Measurements from ENCODE around the gene TMEM163. TPM values are rescaled to one million over a fixed set of nuclear protein-coding genes. Genes with fewer than 3 reads are reported as not detected.

TMEM163 gene
- total RNA-seq, 1 experiment from 2014 or later: 0.94 TPM

DNA sequence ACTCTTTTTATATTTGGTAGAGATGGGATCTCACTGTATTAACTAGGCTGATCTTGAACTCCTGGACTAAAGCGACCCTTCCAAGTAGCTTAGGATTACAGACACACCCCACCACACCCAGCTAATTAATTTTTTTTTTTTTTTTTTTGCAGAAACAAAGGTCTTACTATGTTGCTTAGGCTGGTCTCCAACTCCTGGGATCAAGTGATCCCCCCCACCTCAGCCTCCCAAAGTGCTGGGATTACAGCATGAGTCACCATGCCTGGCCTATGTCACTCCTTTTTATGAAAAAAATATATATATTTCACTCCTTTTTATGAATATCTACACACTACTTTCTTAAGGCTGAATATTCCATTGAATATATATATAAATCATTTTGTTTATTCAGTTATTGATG is 302.2 kb downstream of the TMEM163 start:
- Mint-ChIP-seq H3K4me3 (no peak overlapping the region), H3K4me1 (peaks cover 13% of the 10 kb centered on the region), H3K36me3 (no peaks in the 10 kb centered on the region), H3K27me3 (ENCODE audit: low read depth) (no peaks in the 10 kb centered on the region), H3K27ac (no peak overlapping the region), H3K9me3 (no peaks in the 10 kb centered on the region)
- DNase-seq (ENCODE audit: low spot score) (no peak), ATAC-seq (no peak)
- CTCF ChIA-PET: interaction anchor here (0.6 kb wide), 1 partner anchor 34 kb away, joined by 3 read pairs; no protein-coding TSS in a partner anchor
- POLR2A ChIA-PET: interaction anchor here (0.6 kb wide), 1 partner anchor 68 kb away, joined by 3 read pairs; no protein-coding TSS in a partner anchor
- no peak for TF ChIP-seq FOXJ3 (CRISPR knock-in tag; IDR thresholded peaks at IDR 0.05; ENCODE audit: borderline replicate concordance)
- no peak for TF ChIP-seq GRHL2 (CRISPR knock-in tag; IDR thresholded peaks at IDR 0.05; ENCODE audit: insufficient replicate concordance, severe bottlenecking)
- no peak for TF ChIP-seq ZNF263 (CRISPR knock-in tag; IDR thresholded peaks at IDR 0.05; ENCODE audit: low read depth)
- TF ChIP-seq, protein P1, sequence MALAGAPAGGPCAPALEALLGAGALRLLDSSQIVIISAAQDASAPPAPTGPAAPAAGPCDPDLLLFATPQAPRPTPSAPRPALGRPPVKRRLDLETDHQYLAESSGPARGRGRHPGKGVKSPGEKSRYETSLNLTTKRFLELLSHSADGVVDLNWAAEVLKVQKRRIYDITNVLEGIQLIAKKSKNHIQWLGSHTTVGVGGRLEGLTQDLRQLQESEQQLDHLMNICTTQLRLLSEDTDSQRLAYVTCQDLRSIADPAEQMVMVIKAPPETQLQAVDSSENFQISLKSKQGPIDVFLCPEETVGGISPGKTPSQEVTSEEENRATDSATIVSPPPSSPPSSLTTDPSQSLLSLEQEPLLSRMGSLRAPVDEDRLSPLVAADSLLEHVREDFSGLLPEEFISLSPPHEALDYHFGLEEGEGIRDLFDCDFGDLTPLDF (CRISPR knock-in tag; IDR thresholded peaks at IDR 0.05): no peak
- TF ChIP-seq, protein P2, sequence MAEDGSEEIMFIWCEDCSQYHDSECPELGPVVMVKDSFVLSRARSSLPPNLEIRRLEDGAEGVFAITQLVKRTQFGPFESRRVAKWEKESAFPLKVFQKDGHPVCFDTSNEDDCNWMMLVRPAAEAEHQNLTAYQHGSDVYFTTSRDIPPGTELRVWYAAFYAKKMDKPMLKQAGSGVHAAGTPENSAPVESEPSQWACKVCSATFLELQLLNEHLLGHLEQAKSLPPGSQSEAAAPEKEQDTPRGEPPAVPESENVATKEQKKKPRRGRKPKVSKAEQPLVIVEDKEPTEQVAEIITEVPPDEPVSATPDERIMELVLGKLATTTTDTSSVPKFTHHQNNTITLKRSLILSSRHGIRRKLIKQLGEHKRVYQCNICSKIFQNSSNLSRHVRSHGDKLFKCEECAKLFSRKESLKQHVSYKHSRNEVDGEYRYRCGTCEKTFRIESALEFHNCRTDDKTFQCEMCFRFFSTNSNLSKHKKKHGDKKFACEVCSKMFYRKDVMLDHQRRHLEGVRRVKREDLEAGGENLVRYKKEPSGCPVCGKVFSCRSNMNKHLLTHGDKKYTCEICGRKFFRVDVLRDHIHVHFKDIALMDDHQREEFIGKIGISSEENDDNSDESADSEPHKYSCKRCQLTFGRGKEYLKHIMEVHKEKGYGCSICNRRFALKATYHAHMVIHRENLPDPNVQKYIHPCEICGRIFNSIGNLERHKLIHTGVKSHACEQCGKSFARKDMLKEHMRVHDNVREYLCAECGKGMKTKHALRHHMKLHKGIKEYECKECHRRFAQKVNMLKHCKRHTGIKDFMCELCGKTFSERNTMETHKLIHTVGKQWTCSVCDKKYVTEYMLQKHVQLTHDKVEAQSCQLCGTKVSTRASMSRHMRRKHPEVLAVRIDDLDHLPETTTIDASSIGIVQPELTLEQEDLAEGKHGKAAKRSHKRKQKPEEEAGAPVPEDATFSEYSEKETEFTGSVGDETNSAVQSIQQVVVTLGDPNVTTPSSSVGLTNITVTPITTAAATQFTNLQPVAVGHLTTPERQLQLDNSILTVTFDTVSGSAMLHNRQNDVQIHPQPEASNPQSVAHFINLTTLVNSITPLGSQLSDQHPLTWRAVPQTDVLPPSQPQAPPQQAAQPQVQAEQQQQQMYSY (CRISPR knock-in tag; IDR thresholded peaks at IDR 0.05): no peak
- TF ChIP-seq, protein P3, sequence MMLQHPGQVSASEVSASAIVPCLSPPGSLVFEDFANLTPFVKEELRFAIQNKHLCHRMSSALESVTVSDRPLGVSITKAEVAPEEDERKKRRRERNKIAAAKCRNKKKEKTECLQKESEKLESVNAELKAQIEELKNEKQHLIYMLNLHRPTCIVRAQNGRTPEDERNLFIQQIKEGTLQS (CRISPR knock-in tag; conservative IDR thresholded peaks at IDR 0.05): no peak
- no peak for TF ChIP-seq NR1H2 (CRISPR knock-in tag; IDR thresholded peaks at IDR 0.05)
- no peak for TF ChIP-seq PRRX2 (CRISPR knock-in tag; IDR thresholded peaks at IDR 0.05)

DNA sequence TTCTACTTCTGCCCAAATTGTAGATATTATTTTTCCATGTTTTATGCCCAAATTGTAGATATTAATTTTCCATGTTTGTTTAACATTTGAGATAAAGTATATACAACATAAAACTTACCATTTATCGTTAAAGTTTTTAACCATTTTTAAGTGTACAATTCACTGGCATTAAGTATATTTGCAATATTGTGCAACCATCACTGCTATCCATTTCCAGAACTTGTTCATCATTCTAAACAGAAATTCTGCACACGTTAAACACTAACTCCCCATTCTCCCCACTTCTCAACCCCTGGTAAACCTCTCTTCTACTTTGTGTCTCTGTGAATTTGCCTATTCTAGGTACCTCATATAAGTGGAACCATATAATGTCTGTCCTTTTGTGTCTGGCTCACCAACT is 302.8 kb downstream of the TMEM163 start:
- Mint-ChIP-seq H3K27ac (no peak overlapping the region), H3K9me3 (no peaks in the 10 kb centered on the region), H3K4me3 (no peak overlapping the region), H3K27me3 (ENCODE audit: low read depth) (no peaks in the 10 kb centered on the region), H3K4me1 (peaks cover 18% of the 10 kb centered on the region), H3K36me3 (no peaks in the 10 kb centered on the region)
- ChIA-PET POLR2A (interaction anchor here (0.6 kb wide), 1 partner anchor 68 kb away, joined by 3 read pairs; no protein-coding TSS in a partner anchor), CTCF (interaction anchor here (0.6 to 0.8 kb wide), 2 partner anchors 34 to 35 kb away, joined by 3 read pairs; no protein-coding TSS in a partner anchor)
- DNase-seq (ENCODE audit: low spot score) (no peak), ATAC-seq (no peak)
- TF ChIP-seq, protein P4, sequence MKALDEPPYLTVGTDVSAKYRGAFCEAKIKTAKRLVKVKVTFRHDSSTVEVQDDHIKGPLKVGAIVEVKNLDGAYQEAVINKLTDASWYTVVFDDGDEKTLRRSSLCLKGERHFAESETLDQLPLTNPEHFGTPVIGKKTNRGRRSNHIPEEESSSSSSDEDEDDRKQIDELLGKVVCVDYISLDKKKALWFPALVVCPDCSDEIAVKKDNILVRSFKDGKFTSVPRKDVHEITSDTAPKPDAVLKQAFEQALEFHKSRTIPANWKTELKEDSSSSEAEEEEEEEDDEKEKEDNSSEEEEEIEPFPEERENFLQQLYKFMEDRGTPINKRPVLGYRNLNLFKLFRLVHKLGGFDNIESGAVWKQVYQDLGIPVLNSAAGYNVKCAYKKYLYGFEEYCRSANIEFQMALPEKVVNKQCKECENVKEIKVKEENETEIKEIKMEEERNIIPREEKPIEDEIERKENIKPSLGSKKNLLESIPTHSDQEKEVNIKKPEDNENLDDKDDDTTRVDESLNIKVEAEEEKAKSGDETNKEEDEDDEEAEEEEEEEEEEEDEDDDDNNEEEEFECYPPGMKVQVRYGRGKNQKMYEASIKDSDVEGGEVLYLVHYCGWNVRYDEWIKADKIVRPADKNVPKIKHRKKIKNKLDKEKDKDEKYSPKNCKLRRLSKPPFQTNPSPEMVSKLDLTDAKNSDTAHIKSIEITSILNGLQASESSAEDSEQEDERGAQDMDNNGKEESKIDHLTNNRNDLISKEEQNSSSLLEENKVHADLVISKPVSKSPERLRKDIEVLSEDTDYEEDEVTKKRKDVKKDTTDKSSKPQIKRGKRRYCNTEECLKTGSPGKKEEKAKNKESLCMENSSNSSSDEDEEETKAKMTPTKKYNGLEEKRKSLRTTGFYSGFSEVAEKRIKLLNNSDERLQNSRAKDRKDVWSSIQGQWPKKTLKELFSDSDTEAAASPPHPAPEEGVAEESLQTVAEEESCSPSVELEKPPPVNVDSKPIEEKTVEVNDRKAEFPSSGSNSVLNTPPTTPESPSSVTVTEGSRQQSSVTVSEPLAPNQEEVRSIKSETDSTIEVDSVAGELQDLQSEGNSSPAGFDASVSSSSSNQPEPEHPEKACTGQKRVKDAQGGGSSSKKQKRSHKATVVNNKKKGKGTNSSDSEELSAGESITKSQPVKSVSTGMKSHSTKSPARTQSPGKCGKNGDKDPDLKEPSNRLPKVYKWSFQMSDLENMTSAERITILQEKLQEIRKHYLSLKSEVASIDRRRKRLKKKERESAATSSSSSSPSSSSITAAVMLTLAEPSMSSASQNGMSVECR (CRISPR knock-in tag; IDR thresholded peaks at IDR 0.05; ENCODE audit: borderline replicate concordance): no peak
- TF ChIP-seq, protein P5, sequence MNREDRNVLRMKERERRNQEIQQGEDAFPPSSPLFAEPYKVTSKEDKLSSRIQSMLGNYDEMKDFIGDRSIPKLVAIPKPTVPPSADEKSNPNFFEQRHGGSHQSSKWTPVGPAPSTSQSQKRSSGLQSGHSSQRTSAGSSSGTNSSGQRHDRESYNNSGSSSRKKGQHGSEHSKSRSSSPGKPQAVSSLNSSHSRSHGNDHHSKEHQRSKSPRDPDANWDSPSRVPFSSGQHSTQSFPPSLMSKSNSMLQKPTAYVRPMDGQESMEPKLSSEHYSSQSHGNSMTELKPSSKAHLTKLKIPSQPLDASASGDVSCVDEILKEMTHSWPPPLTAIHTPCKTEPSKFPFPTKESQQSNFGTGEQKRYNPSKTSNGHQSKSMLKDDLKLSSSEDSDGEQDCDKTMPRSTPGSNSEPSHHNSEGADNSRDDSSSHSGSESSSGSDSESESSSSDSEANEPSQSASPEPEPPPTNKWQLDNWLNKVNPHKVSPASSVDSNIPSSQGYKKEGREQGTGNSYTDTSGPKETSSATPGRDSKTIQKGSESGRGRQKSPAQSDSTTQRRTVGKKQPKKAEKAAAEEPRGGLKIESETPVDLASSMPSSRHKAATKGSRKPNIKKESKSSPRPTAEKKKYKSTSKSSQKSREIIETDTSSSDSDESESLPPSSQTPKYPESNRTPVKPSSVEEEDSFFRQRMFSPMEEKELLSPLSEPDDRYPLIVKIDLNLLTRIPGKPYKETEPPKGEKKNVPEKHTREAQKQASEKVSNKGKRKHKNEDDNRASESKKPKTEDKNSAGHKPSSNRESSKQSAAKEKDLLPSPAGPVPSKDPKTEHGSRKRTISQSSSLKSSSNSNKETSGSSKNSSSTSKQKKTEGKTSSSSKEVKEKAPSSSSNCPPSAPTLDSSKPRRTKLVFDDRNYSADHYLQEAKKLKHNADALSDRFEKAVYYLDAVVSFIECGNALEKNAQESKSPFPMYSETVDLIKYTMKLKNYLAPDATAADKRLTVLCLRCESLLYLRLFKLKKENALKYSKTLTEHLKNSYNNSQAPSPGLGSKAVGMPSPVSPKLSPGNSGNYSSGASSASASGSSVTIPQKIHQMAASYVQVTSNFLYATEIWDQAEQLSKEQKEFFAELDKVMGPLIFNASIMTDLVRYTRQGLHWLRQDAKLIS (CRISPR knock-in tag; IDR thresholded peaks at IDR 0.05; ENCODE audit: borderline replicate concordance): no peak
- no peak for TF ChIP-seq MYBL2 (CRISPR knock-in tag; IDR thresholded peaks at IDR 0.05)
- no peak for TF ChIP-seq ELF4 (CRISPR knock-in tag; IDR thresholded peaks at IDR 0.05; ENCODE audit: low read depth)
- TF ChIP-seq GRHL2 (CRISPR knock-in tag; IDR thresholded peaks at IDR 0.05; ENCODE audit: insufficient replicate concordance, severe bottlenecking): no peak
- TF ChIP-seq TP53 (CRISPR knock-in tag; IDR thresholded peaks at IDR 0.05): no peak
- TF ChIP-seq, protein P6, sequence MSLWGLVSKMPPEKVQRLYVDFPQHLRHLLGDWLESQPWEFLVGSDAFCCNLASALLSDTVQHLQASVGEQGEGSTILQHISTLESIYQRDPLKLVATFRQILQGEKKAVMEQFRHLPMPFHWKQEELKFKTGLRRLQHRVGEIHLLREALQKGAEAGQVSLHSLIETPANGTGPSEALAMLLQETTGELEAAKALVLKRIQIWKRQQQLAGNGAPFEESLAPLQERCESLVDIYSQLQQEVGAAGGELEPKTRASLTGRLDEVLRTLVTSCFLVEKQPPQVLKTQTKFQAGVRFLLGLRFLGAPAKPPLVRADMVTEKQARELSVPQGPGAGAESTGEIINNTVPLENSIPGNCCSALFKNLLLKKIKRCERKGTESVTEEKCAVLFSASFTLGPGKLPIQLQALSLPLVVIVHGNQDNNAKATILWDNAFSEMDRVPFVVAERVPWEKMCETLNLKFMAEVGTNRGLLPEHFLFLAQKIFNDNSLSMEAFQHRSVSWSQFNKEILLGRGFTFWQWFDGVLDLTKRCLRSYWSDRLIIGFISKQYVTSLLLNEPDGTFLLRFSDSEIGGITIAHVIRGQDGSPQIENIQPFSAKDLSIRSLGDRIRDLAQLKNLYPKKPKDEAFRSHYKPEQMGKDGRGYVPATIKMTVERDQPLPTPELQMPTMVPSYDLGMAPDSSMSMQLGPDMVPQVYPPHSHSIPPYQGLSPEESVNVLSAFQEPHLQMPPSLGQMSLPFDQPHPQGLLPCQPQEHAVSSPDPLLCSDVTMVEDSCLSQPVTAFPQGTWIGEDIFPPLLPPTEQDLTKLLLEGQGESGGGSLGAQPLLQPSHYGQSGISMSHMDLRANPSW (CRISPR knock-in tag; conservative IDR thresholded peaks at IDR 0.05; ENCODE audit: low read depth): no peak
- TF ChIP-seq ZBTB21 (CRISPR knock-in tag; IDR thresholded peaks at IDR 0.05; ENCODE audit: borderline replicate concordance): no peak

All from WTC11 (cell line).